NT2/D1 (cell line): ENCODE measurements around the gene AQP12A.
"Not testable (repeated sequence)": the region's sequence is repeated elsewhere in the genome, so short reads cannot be mapped to it uniquely, and the experiment has no call there.

Experiments
- SUZ12 ChIP-seq: IDR thresholded peaks from 2 replicates; pipeline ENCODE4 v1.6.1; 2011; ENCODE audit not compliant: insufficient read length, insufficient read depth; ENCODE audit errors: extremely low read depth
- ZNF274 ChIP-seq: IDR thresholded peaks from 2 replicates; pipeline ENCODE4 v1.6.1; 2011; ENCODE audit warnings: mild to moderate bottlenecking, low read depth, low read length

GRCh38 chr2:240691631-240692420 is at the start of gene AQP12A:
- not testable (repeated sequence) for TF ChIP-seq SUZ12, ZNF274
